NCI-H2227 treated with DMSO at 0.1 percent for 48 hours (cell line): ENCODE measurements around the gene CFAP53.
A peak's percentile ranks its signal among the peaks of the same experiment; 100 is the strongest.

Experiments
- DNase-seq: peaks from one replicate; lab custom pipeline; 2025; lab: John Stamatoyannopoulos, UW

The CFAP53 gene

GRCh38 chr18:50287441-50288347 lies 21.4 kb upstream of the CFAP53 start, which contains the start of gene CXXC1:
TSS of gene CXXC1 (minus strand) at chr18:50287692. CDS start at chr18:50287589, 103 bp downstream.
- peak; percentile 98 for DNase-seq

DNA sequence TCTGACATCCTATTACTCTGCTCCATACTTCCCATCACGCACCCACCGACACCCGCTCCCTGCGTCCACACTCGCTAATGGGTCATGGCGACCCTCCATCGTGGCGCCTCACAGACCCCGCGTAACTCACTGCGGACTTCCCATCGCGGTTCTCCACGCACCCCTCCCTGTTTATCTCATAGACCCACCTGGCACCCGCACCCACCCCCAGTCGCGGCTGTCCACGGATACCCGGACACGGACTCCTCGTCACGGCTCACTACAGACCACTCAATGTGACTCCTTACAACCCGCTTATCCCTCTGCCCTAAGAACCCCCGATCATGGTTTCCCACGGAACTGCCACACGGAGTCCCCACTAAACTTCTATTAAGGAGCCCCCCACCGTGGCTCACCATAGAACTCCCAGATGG lies 20.7 kb upstream of the CFAP53 start:
- DNase-seq: no peak

GRCh38 chr18:50286391-50287027 lies 20.2 kb upstream of the CFAP53 start:
- peak; percentile 4 for DNase-seq

DNA sequence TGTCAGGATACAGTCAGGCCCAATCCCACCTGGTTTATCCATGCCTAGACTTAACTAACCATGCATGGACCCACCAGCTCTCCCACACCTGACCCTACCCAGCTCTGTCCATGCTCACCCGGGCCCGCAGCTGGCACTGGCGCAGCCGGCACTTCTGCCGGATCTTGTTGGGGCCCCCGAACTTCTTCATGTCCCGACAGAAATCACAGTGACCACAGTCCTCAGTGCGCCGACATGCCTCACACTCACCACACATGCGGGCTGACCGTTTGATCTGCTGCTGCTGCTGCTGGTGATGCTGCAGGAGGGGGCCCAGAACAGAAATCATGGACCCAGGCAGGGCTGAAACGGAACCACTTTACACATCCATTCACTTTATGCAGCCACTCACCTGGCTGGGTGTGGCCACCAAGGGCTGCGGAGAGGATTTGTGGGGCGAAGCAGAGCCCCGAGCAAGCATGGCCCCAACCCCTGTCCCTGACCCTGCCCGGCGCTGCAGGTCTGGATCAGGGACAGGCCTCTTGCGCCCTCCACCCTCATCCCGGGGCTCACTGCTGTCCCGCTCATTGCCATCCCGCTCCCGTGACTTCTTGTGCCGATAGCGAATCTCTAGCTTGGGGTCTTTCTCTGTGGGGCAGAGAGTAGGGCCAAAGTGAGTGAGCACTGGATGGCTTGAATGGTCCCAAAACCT lies 19.5 kb upstream of the CFAP53 start:
- no peak for DNase-seq

GRCh38 chr18:50285071-50285470 lies 18.8 kb upstream of the CFAP53 start:
- no peak for DNase-seq

- DNase-seq: no peak
These were observed 18.1 kb upstream of the CFAP53 start for GRCh38 chr18:50284255-50284885.

- DNase-seq: no peak
These were observed 17.3 kb upstream of the CFAP53 start for GRCh38 chr18:50283469-50284209.

DNA sequence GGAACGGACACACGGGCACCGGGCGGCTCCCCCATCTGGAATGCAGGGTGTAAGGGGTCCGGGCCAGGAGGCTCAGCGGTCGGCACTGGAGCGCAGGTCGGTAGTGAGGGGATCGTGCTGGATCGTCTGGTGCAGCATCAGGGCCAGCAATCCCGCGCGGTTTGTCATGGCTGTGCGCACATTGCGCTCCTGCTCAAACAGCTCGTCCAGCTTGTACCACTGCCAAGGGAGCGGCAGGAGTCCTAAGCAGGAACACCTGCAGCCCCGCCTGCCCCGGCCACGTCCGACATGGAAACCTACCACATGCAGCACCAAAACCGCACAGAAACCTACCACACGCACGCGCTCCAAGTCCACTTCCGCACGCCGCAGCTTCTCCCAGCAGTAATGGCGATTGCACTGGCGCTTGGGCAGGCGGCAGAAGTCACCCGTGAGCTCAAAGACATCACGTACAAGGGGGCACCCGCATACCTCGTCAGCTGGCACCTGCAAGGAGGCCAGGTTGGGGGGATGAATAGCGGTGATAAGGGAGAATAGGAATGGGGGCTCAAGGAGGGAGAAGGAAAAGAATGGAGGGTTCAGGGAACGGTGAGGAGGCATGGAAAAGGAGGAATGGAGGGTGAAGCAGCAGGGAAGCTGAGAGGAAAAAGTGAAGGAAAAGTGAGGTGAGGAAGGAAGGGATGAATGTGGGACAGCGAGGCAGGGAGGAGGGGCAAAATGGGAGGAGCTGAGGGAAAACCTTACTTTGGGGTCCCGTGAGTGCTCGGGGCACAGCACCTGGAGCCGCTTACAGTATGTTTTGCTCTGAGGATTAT lies 16.4 kb upstream of the CFAP53 start:
- DNase-seq: no peak

- no peak for DNase-seq
These were observed 15.8 kb upstream of the CFAP53 start for GRCh38 chr18:50281972-50282520.

GRCh38 chr18:50281295-50281971 lies 15.1 kb upstream of the CFAP53 start, which contains the start of gene MBD1:
TSS of gene MBD1 (minus strand) at chr18:50281523. CDS start at chr18:50279992, 1,531 bp downstream.
- peak; percentile 97 for DNase-seq

DNA sequence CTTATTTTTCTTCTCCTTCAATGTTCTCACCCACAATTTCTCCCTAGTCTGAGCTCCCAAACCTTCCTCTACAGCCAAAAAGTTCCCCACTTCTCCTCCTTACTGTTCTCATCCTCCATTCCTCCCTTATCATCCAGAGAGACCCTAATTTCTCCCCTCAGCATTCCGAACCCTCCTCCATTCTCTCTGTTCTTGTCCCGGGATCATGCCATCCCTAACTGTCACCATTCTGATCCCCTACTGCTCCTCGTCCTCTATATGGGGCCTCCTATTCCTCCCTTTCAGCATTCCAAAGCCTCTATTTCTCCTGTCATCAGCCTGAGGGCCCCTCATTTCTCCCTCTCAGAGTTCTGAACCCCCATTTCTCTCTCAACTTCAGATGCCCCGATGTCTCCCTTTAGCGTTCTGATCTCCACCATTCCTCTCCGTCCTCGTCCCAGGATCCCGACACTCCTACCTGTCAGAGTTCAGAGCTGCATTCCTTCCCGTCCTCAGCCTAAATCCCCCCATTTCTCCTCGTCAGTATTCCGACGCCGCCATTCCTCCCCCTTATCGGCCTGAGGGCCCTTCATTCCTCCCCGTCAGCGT lies 14.5 kb upstream of the CFAP53 start:
- DNase-seq: no peak

DNA sequence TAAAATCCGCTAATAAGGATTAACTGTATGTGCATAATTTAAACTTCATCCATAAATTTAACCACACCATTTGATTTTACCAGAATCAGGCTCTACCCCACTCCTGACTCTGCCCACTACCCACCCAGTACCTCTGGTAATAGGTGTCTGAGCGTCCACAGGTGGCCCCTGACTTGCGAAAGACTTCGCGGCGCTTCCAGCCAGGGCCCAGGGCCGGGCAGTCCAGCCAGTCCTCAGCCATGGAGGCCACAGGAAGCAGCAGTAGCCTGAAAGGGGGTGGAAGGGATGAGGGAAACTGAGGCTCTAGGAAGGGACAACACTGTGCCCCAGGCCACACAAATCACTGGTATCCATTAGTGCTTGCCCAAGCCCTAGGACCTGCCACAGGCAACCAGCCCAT lies 13.5 kb upstream of the CFAP53 start:
- no peak for DNase-seq

DNA sequence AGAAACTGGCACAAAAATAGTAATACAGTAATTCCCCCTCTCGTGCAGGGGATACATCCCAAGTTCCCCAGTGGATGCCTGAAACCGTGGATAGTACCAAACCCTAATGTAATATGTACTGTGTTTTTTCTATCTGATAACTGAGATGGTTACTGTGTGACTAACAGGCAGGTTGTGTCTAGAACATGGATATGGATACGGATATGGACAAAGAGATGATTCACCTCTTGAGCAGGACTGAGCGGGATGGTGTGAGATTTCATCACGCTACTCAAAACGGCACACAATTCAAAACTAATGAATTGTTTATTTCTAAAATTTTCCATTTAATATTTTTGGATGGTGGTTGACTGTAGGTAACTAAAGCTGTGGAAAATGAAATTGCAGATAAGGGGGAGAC lies 11.6 kb upstream of the CFAP53 start:
- no peak for DNase-seq

DNA sequence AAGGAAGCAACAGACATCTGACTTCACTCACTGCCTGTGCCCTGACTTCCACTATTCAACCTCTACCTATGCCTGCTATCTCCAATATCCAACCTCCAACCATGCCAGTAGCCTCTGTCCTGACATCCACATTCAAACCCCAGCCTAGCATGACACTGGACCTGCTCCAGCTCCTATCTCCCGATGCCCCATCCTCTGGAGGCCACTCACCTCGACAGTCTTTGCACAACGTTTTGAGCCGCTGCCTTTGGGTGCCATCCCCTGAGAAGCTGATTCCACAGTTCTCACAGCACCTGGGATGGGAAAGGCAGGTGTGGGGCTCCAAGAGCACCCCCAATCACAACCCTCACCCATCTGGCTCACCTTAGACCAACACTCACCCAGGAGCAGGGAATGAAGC lies 10.2 kb upstream of the CFAP53 start:
- no peak for DNase-seq

- DNase-seq: no peak
These were observed 9.3 kb upstream of the CFAP53 start for GRCh38 chr18:50275503-50276036.

DNA sequence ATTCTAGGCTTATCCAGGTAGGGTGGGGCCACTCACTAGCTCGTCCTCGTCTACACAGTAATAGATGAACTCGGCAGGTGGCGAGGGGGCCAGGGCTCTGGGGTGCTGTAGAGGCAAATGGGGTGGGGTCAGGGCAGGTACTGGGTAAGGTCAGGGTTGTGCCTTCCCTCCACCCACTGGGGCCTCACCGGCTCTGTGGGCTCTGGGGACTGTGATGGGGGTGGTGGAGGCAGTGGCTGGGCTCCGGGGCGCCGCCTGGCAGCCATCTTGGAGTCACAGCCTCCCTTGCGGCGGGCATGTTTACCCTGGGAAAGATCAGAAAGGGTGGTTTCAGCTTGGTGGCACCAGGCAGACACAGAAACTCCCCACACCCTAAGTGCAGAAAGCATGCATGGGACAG lies 8.6 kb upstream of the CFAP53 start:
- DNase-seq: no peak

DNA sequence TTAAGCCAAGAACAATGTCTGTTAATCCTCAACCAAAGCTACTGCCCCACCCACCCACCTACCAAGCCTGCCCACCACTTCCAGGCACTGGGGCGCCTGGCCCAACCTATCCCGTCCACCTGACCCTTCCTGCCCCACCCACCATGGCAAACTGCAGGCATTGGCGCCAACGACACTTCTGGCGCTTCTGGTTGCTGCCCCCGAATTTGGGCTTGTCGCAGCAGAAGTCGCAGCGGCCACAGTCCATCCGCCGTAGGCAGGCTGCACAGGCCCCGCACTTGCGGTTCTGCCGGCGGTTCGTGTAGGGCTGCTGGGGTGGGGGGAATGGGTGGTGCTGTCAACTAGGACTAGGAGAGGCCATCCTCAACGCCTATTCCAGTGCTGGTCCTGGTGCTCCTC lies 7.7 kb upstream of the CFAP53 start:
- DNase-seq: no peak

DNA sequence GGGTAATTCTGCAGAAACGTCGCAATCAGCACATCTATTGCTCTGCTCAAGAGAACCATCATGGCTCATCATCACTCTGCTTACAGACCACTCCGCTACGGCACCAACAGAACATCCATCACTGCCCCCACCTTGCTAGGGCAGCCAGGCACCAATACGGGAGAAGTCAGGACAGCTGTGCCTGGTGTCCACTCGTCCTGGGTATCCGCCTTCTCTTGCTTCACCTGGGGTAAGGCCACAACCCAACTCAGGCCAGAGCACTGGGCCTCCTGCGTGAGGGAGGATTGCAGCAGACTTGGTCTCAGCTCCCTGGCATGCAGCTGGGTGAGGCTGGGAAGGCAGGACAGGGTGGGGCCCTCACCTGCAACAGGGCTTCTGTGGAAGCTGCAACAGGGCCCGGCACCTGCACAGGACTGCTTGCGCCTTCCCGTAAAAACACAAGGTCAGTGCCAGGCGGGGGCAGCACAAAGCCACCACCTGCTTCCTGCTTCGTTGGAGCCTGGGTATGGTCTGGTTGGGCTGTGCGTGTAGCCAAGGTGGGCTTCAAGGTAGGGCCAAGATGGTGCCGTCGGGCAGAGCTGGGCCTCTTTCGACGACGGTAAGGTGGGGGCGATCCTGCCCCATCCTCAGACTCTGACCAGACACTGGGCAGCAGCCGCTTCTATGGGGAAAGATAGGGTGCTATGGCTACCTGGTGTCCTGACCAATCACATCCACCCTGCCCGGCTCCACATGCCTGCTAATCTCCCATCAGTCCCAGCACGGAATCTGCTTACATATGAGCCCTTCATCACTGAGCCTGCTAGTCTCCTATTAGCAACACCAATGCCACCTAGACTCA lies 7.1 kb upstream of the CFAP53 start:
- no peak for DNase-seq
